H54 (cell line): ENCODE results near the gene SHC1.
A peak's percentile ranks its signal among the peaks of the same experiment; 100 is the strongest.
"Not testable (repeated sequence)": the region's sequence is repeated elsewhere in the genome, so short reads cannot be mapped to it uniquely, and the experiment has no call there.

Experiments
- DNase-seq: peaks from one replicate; pipeline ENCODE4 v3.0.0; 2011; ENCODE audit warnings: low spot score, mixed read lengths; ENCODE audit not compliant: insufficient read length
- FAIRE-seq: peaks from 3 replicates; lab custom pipeline; 2011; peaks lifted over from hg19 to GRCh38; lab: Jason Lieb, UNC
- POLR2A ChIP-seq: IDR thresholded peaks from 2 replicates; pipeline ENCODE4 v1.6.1; 2011; ENCODE audit warnings: low read depth, mild to moderate bottlenecking, low read length

SHC1 gene

GRCh38 chr1:155003766-155004351 is 33.3 kb upstream of the SHC1 start:
- FAIRE-seq (no peak), DNase-seq (peak; percentile 72)
- TF ChIP-seq POLR2A = peak; percentile 8; the same call in 1 of the 2 replicates

GRCh38 chr1:155003227-155003765 is 32.7 kb upstream of the SHC1 start:
- no peak for DNase-seq
- FAIRE-seq = no peak
- TF ChIP-seq POLR2A = no peak; the same call in 1 of the 2 replicates

GRCh38 chr1:155002464-155003226 is 32.1 kb upstream of the SHC1 start, which contains the start of gene ZBTB7B:
Gene ZBTB7B, plus strand, starts transcription at chr1:155002802. Its CDS starts 11,859 bp downstream, at chr1:155014661.
- no peak for TF ChIP-seq POLR2A
- FAIRE-seq = no peak
- no peak for DNase-seq

GRCh38 chr1:155001675-155002463 is 31.3 kb upstream of the SHC1 start:
- peak; percentile 8; the same call in 1 of the 2 replicates for TF ChIP-seq POLR2A
- DNase-seq = peak; percentile 94
- no peak for FAIRE-seq

GRCh38 chr1:155001425-155001674 is 30.8 kb upstream of the SHC1 start:
- FAIRE-seq = no peak
- no peak for TF ChIP-seq POLR2A
- no peak for DNase-seq

GRCh38 chr1:155000726-155001424 is 30.3 kb upstream of the SHC1 start:
- FAIRE-seq = no peak

GRCh38 chr1:155000411-155000725 is 29.8 kb upstream of the SHC1 start:
- FAIRE-seq (no peak), DNase-seq (no peak)
- TF ChIP-seq POLR2A = no peak

More at GRCh38 chr1:155000726-155001424, 30.3 kb upstream of the SHC1 start:
- DNase-seq = peak; percentile 82
- TF ChIP-seq POLR2A = no peak; the same call in 1 of the 2 replicates

GRCh38 chr1:154999571-155000410 is 29.2 kb upstream of the SHC1 start:
- FAIRE-seq = no peak
- TF ChIP-seq POLR2A = no peak

GRCh38 chr1:154998818-154999570 is 28.4 kb upstream of the SHC1 start:
- FAIRE-seq (no peak), DNase-seq (no peak)
- TF ChIP-seq POLR2A = no peak

More at GRCh38 chr1:154999571-155000410, 29.2 kb upstream of the SHC1 start:
- no peak for DNase-seq

GRCh38 chr1:154998201-154998780 is 27.7 kb upstream of the SHC1 start:
- FAIRE-seq (no peak), DNase-seq (no peak)
- no peak for TF ChIP-seq POLR2A

GRCh38 chr1:154996966-154997701 is 26.6 kb upstream of the SHC1 start:
- FAIRE-seq (no peak), DNase-seq (no peak)
- TF ChIP-seq POLR2A = no peak

GRCh38 chr1:154995301-154995983 is 24.9 kb upstream of the SHC1 start:
- not testable (repeated sequence) for FAIRE-seq, DNase-seq
